ENCODE data around the gene WDR3.

WDR3 gene

DNA sequence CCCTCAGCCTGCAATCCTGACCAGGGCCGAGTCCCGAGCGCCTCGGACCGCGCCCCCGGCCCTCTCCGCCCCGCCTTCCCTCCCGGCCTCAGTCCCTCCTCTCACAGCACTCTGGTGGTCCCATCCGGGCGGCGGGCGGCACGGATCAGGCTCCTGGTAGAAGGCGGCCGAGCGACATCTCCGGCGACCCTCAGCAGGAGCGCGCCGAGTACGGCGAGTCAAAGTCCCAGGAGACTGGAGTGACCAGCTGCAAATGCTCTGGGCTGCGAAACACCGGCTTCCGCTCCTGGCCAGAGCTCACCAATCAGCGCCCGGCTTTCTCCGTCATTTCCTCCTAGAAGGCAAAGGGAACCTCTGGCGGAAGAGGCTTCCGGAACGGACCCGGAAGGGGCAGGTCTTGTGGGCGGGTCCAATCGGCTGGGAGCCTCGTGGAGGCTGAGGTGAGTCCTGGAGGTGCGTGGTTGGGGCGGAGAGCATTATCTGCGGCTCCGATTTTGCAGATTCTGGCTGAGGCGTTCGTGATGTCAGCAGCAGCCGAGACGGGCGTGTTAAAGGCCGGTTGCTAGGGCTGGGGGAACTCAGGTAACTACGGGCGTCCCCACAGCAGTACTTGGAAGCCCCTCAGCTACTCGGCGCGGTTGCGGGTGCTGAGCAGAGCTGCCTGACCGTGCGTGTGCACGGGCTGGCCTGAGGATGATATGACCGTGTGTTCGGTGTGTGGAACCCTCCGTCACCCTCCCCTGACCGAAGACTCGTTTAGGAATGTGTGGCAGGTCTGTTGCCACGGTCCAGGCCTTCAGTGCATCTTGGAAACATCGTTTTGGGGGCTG is at the start of gene WDR3, which contains the start of gene GDAP2:
Gene WDR3, plus strand, starts transcription at position 397 of the 830 bp plus-strand sequence. CDS start 3,581 bp downstream, outside the sequence.
Gene GDAP2, minus strand, starts transcription at position 279 of the 830 bp plus-strand sequence. CDS start 9,264 bp downstream, outside the sequence.
- no peak for TF ChIP-seq JUND (IDR thresholded peaks at IDR 0.05; ENCODE audit: low read depth)
- DNase-seq (ENCODE audit: low read depth in 1 of 2, low spot score in 1 of 2), result peak; percentile 75 to 96
- in situ Hi-C loops (cut with HindIII; ENCODE audit: low pct_unique_long_range_greater_than_20kb, low sequenced_read_pairs), result no loop called here

DNA sequence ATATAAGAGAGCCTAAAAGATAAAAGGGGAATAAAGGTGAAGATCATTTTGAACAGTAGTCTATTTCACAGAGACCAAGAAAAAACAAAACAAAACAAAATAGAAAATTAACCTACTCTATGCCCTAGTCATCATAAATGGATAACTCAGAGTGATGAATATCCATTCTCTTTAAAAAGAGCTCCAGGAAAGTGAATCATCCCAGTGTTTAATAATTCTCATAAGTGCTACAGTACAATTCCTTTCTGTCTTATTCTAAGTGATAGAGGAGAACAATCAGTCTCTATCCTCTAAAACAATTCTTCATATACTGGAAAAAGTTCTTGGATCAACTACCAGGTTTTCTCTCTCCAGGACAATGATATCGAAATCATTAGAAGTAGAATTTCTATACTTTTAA is 45.9 kb upstream of the WDR3 start:
- in situ Hi-C loops (cut with HindIII; ENCODE audit: low pct_unique_long_range_greater_than_20kb, low sequenced_read_pairs), result no loop called here
- TF ChIP-seq JUND (IDR thresholded peaks at IDR 0.05; ENCODE audit: low read depth), result no peak
- no peak for DNase-seq (ENCODE audit: low read depth in 1 of 2, low spot score in 1 of 2)

DNA sequence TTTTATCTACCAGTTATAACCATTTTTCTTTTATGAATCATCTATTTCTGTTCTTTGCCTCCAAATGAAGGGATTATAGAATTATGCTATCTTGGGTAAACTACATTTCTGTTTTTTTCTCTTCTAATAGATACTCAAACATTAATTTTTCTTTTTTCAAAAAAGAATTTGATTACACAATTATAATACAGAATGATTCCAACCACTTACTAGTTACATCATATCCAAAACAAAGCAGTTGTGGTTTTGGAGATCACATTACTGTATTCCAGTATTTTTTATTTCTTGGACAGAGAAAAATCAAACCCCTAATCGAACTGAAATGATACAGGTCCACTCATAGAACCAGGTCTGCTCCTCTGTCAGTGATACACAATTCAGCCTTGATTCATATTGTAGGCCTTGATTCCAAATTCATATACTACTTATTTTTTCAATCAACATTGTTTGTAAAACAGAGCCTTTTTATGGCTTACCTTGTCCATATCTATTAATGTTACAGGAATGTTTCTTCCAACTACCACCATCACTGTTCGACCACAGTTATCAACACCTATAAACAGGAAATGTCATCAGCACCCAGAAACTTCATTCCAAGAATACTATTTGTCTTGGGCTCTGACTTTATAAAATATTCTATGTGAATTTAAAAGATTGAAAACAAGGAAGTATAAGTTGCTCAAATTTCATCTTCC is 43.3 kb upstream of the WDR3 start:
- no peak for DNase-seq (ENCODE audit: low read depth in 1 of 2, low spot score in 1 of 2)
- in situ Hi-C loops (cut with HindIII; ENCODE audit: low pct_unique_long_range_greater_than_20kb, low sequenced_read_pairs), result no loop called here

DNA sequence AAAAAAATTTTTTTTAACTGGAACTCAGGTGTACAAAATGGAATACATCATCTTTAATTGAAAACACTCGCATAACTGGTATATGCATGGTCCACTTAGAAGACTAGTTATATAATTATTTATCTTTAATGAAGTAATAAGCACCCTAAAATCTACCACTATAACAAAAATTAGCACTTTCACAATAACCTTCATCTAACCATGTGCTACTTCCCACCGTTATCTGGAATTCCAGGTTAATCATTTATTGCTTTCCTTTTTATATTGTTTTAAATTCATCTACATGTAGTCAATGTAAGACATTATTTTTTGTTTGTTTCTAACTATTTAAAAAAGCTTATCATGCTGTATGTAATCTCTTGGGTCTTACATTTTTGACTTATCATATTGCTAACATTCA is 39.1 kb upstream of the WDR3 start:
- in situ Hi-C loops (cut with HindIII; ENCODE audit: low pct_unique_long_range_greater_than_20kb, low sequenced_read_pairs), result no loop called here
- no peak for TF ChIP-seq JUND (IDR thresholded peaks at IDR 0.05; ENCODE audit: low read depth)
- no peak for DNase-seq (ENCODE audit: low read depth in 1 of 2, low spot score in 1 of 2)

More for the DNA sequence above, 43.3 kb upstream of the WDR3 start:
- no peak for TF ChIP-seq JUND (IDR thresholded peaks at IDR 0.05; ENCODE audit: low read depth)

DNA sequence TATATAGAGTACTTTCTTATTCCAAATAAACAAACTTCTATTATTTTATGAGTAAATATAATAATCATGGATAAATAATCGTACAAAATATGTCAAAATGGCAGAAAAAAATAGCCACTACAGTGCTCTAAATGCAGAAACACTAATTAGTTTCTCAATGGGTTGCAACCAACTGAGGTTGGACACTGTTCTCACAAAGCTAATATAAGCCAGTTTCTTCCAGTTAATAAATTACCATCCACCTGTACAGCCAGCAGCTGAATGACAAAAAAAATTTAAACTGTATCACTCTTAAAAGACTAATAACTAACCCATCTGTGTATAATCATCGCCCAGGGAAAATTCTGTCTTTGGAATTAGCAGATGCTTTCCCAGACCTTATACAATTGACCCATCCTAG is 37.0 kb upstream of the WDR3 start:
- TF ChIP-seq JUND (IDR thresholded peaks at IDR 0.05; ENCODE audit: low read depth), result no peak
- in situ Hi-C loops (cut with HindIII; ENCODE audit: low pct_unique_long_range_greater_than_20kb, low sequenced_read_pairs), result no loop called here
- no peak for DNase-seq (ENCODE audit: low read depth in 1 of 2, low spot score in 1 of 2)

DNA sequence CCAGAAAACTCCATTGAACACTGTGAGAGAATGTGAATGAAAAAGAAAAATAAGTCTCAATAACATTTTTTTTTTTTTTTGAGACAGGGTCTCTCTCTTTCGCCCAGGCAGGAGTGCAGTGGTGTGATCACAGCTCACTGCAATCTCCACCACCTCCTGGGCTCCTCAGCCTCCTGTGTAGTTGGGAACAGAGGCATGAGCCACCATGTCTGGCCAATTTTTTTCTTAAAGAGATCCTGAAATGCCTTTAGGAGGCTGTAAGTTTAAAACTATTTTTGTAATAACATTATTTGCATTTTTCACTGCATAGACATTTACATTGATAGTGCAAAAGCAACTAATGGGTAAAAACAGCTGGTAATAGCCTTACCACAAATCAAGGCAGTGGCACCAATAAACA is 35.5 kb upstream of the WDR3 start:
- in situ Hi-C loops (cut with HindIII; ENCODE audit: low pct_unique_long_range_greater_than_20kb, low sequenced_read_pairs), result no loop called here

DNA sequence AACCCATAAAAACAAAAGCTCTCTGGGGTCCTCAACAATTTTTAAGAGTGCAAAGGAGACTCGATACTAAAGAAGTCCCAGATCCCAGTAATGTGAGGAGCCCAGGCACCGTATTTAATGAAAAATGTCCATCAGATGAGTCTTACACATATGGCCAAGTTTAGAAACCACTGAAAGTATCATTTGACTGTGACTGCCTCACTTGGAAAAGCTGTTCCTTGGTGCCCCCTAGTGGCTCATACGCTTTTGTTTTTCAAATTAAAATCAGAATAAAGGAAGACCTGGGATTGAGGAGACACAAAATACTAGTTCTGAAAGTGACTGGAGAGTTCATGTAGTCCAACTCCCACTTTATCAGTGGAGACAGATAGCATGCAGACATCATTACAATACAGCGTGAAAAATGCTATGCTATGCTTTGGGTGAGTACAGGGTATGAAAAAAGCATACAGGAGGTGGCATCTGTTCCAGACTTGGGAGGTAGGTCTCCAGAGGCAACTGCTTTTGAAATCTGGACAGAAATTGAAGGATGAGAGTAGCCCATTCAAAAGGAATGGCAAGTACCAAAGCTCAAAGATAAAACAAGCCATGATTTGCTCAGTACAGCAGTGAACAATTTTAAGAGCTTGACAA is 33.9 kb upstream of the WDR3 start:
- DNase-seq (ENCODE audit: low read depth in 1 of 2, low spot score in 1 of 2), result peak; percentile 7 to 67
- in situ Hi-C loops (cut with HindIII; ENCODE audit: low pct_unique_long_range_greater_than_20kb, low sequenced_read_pairs), result no loop called here
- no peak for TF ChIP-seq JUND (IDR thresholded peaks at IDR 0.05; ENCODE audit: low read depth)

More for the DNA sequence above, 35.5 kb upstream of the WDR3 start:
- TF ChIP-seq JUND (IDR thresholded peaks at IDR 0.05; ENCODE audit: low read depth), result no peak
- no peak for DNase-seq (ENCODE audit: low read depth in 1 of 2, low spot score in 1 of 2)

DNA sequence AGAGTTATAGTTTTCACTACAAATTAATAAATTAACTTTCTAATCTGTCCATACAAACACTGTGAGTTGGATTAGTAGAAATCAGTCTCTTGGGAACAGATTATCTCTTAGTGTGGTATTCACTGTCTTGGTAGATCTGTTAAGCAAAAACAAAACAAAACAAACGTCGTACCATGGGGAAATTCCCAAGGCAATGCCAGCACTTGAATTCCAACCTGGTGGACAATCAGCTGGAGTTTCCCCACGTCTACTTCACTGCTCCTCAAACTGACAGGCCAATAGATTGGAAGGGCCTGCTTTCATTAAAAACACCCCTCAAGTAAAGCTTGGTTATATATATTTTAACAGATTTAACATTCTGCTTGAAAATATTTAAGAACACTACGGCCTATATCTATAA is 32.0 kb upstream of the WDR3 start:
- in situ Hi-C loops (cut with HindIII; ENCODE audit: low pct_unique_long_range_greater_than_20kb, low sequenced_read_pairs), result no loop called here
- no peak for DNase-seq (ENCODE audit: low read depth in 1 of 2, low spot score in 1 of 2)
- TF ChIP-seq JUND (IDR thresholded peaks at IDR 0.05; ENCODE audit: low read depth), result no peak

DNA sequence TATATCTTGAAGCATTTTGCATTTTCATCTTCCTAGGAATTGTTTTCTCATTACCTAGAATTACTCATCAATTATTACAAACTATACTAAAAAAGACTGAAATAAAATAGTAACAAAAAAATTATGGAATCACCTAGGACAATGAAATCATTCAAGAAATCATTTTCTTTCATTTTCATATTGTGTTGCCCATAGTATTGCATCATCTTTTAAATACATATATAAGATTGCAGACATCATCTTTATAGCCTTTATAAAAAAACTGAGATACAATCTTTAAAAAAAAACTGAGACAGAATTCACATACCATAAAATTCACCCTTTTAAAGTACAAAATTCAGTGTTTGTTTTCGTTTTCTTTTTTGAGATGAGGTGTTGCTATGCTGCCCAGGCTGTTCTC is 29.7 kb upstream of the WDR3 start:
- TF ChIP-seq JUND (IDR thresholded peaks at IDR 0.05; ENCODE audit: low read depth), result no peak
- DNase-seq (ENCODE audit: low read depth in 1 of 2, low spot score in 1 of 2), result no peak
- in situ Hi-C loops (cut with HindIII; ENCODE audit: low pct_unique_long_range_greater_than_20kb, low sequenced_read_pairs), result no loop called here

DNA sequence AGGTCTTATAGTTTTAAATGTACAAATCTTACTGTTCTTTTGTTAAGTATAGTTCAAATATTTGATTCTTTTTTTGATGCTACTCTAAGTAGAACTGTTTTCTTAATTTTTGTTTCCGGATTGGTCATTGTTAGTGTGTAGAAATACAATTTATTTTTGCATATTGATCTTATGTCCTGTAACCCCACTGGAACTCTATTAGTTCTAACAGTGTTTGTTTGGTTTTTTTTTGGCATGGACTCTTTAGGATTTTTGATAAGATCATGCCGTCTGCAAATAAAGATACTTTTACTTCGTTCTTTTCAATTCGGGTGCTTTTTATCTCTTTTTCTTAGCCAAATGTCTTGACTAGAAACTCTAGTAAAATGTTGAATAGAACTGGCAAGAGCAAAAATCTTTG is 26.6 kb upstream of the WDR3 start:
- in situ Hi-C loops (cut with HindIII; ENCODE audit: low pct_unique_long_range_greater_than_20kb, low sequenced_read_pairs), result no loop called here

DNA sequence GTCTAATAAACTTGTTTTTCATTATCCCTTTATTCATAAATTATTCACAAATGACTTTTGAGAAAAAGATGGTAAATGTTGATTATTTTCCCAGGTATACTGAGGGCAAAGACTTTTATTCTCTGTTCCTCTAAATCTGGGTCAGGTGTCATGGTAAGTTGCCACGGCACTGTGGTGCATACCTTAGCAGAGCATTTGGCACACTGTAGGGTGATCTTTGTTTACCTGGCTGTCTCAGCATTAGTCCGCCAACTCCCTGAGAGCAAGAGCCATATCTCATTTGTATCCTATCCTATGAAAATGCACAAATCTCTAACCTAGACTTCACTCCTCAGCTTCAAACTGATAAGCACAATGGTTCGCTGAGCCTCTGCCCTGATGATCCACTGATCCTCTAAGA is 25.1 kb upstream of the WDR3 start:
- no peak for TF ChIP-seq JUND (IDR thresholded peaks at IDR 0.05; ENCODE audit: low read depth)
- DNase-seq (ENCODE audit: low read depth in 1 of 2, low spot score in 1 of 2), result no peak
- in situ Hi-C loops (cut with HindIII; ENCODE audit: low pct_unique_long_range_greater_than_20kb, low sequenced_read_pairs), result no loop called here

More for the DNA sequence above, 26.6 kb upstream of the WDR3 start:
- DNase-seq (ENCODE audit: low read depth in 1 of 2, low spot score in 1 of 2), result no peak
- TF ChIP-seq JUND (IDR thresholded peaks at IDR 0.05; ENCODE audit: low read depth), result no peak

DNA sequence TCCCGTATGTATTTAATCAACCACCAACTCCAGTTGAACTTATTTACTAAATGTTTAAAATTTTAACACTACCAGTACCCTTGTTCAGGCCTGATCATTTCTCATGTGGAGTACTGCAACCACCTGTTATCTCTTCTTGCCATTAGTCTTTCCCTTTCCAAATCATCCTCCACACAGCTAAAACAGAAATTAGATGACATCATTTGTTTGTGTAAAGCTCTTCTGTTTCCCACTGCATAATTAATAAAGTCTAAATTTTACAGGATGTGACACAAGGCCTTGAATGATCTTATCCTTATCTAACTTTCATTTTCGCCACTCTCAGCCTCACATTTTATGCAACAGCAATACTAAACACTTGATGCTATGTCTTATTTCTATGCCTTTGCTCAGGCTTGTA is 24.5 kb upstream of the WDR3 start:
- TF ChIP-seq JUND (IDR thresholded peaks at IDR 0.05; ENCODE audit: low read depth), result no peak
- in situ Hi-C loops (cut with HindIII; ENCODE audit: low pct_unique_long_range_greater_than_20kb, low sequenced_read_pairs), result no loop called here
- no peak for DNase-seq (ENCODE audit: low read depth in 1 of 2, low spot score in 1 of 2)

DNA sequence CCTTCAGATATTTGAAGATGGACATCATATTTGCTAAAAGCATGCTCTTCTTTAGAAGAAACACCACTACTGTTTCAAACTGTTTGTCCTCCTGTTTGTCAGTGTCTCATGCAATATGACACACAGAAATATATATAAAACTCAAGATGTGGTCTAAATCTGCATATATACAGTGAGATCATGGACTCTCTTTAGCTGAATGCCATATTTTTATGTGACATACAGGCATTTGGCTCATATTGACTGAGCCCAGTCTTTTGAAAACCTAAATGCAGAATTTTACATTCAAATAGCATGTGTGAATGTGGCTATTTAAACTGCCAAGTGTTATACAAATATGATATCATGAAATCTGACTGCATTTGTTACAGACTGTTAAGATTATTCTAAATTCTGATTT is 18.5 kb upstream of the WDR3 start:
- TF ChIP-seq JUND (IDR thresholded peaks at IDR 0.05; ENCODE audit: low read depth), result no peak

More for the DNA sequence above, 18.5 kb upstream of the WDR3 start:
- DNase-seq (ENCODE audit: low read depth in 1 of 2, low spot score in 1 of 2), result no peak
- in situ Hi-C loops (cut with HindIII; ENCODE audit: low pct_unique_long_range_greater_than_20kb, low sequenced_read_pairs), result no loop called here

All from T47D (cell line).